Large intestine (tissue), 12 donors: ENCODE measurements around the gene CCS. TPM values are rescaled to one million over a fixed set of nuclear protein-coding genes. Genes with fewer than 3 reads are reported as not detected.
"Not testable (repeated sequence)": the region's sequence is repeated elsewhere in the genome, so short reads cannot be mapped to it uniquely, and the experiment has no call there.

Experiments
- DNase-seq, 2 donors: peaks; one replicate each; pipeline versions ENCODE4 v3.0.0 to v3.0.0-alpha.2; 2013
- H3K27ac ChIP-seq: one replicate; pipeline ENCODE4 v1.5.1; 2013; ENCODE audit warnings: low read length
- H3K27me3 ChIP-seq: 2 replicates; pipeline ENCODE4 v1.6.1; 2013; ENCODE audit warnings: low read length; ENCODE audit not compliant: control insufficient read depth, insufficient read depth
- H3K36me3 ChIP-seq: 2 replicates; pipeline ENCODE4 v1.6.1; 2013; ENCODE audit warnings: low read length; ENCODE audit not compliant: control insufficient read depth, insufficient read depth
- H3K4me1 ChIP-seq: one replicate; pipeline ENCODE4 v1.6.1; 2013; ENCODE audit warnings: low read length; ENCODE audit not compliant: control insufficient read depth, insufficient read depth
- H3K4me3 ChIP-seq: one replicate; pipeline ENCODE4 v1.5.1; 2013; ENCODE audit warnings: low read length
- H3K9me3 ChIP-seq: one replicate; pipeline ENCODE4 v1.6.1; 2013; ENCODE audit warnings: mild to moderate bottlenecking, low read depth, low read length, moderate library complexity; ENCODE audit not compliant: control insufficient read depth
- WGBS: methylation state at CpG from one replicate; pipeline ENCODE4 v1.1.5; 2013; ENCODE audit warnings: low lambda C conversion rate; ENCODE audit not compliant: insufficient coverage; 5-methylcytosine and 5-hydroxymethylcytosine counted together
- long read RNA-seq, 11 donors: transcript quantifications; one replicate each; lab custom pipeline, GENCODE V29; 2026
- polyA plus RNA-seq: library from polyadenylated mRNA; unstranded; fragments of 120-200 nt; gene quantifications from one replicate; pipeline ENCODE4 v1.2.1, GENCODE V29; 2013

Gene CCS
- 55.8 TPM for polyA plus RNA-seq
- long read RNA-seq, donor 1, transcript CCS-208 (8 exons, 1,430 nt) = major isoform, 6 of 13 reads
- long read RNA-seq, donor 1, partial matches to known transcripts = 0 of 13 reads
- long read RNA-seq, donor 1, other reads (novel, unspliced or antisense) = 0 of 13 reads
- long read RNA-seq, donor 2, transcript CCS-208 (8 exons, 1,430 nt) = major isoform, 17 of 31 reads
- long read RNA-seq, donor 2, partial matches to known transcripts = 6 of 31 reads
- long read RNA-seq, donor 2, other reads (novel, unspliced or antisense) = 0 of 31 reads
- long read RNA-seq, donor 3 = 0 reads
- long read RNA-seq, donor 4, partial matches to known transcripts = 0 of 2 reads
- long read RNA-seq, donor 4, other reads (novel, unspliced or antisense) = 0 of 2 reads
- long read RNA-seq, donor 5, transcript CCS-208 (8 exons, 1,430 nt) = major isoform, 5 of 8 reads
- long read RNA-seq, donor 5, partial matches to known transcripts = 0 of 8 reads
- long read RNA-seq, donor 5, other reads (novel, unspliced or antisense) = 0 of 8 reads
- long read RNA-seq, donor 6, transcript CCS-204 (3 exons, 872 nt) = minor isoform, 5 of 18 reads
- long read RNA-seq, donor 6, transcript CCS-208 (8 exons, 1,430 nt) = major isoform, 10 of 18 reads
- long read RNA-seq, donor 6, partial matches to known transcripts = 0 of 18 reads
- long read RNA-seq, donor 6, other reads (novel, unspliced or antisense) = 0 of 18 reads
- long read RNA-seq, donor 7, transcript CCS-208 (8 exons, 1,430 nt) = major isoform, 8 of 14 reads
- long read RNA-seq, donor 7, partial matches to known transcripts = 0 of 14 reads
- long read RNA-seq, donor 7, other reads (novel, unspliced or antisense) = 0 of 14 reads
- long read RNA-seq, donor 8, transcript CCS-208 (8 exons, 1,430 nt) = major isoform, 20 of 36 reads
- long read RNA-seq, donor 8, partial matches to known transcripts = 12 of 36 reads
- long read RNA-seq, donor 8, other reads (novel, unspliced or antisense) = 0 of 36 reads
- long read RNA-seq, donor 9, transcript CCS-208 (8 exons, 1,430 nt) = major isoform, 13 of 19 reads
- long read RNA-seq, donor 9, partial matches to known transcripts = 0 of 19 reads
- long read RNA-seq, donor 9, other reads (novel, unspliced or antisense) = 0 of 19 reads
- long read RNA-seq, donor 10, transcript CCS-205 (7 exons, 1,196 nt) = minor isoform, 7 of 27 reads
- long read RNA-seq, donor 10, transcript CCS-208 (8 exons, 1,430 nt) = major isoform, 19 of 27 reads
- long read RNA-seq, donor 10, partial matches to known transcripts = 0 of 27 reads
- long read RNA-seq, donor 10, other reads (novel, unspliced or antisense) = 0 of 27 reads
- long read RNA-seq, donor 11, transcript CCS-208 (8 exons, 1,430 nt) = major isoform, 10 of 13 reads
- long read RNA-seq, donor 11, partial matches to known transcripts = 0 of 13 reads
- long read RNA-seq, donor 11, other reads (novel, unspliced or antisense) = 0 of 13 reads

DNA sequence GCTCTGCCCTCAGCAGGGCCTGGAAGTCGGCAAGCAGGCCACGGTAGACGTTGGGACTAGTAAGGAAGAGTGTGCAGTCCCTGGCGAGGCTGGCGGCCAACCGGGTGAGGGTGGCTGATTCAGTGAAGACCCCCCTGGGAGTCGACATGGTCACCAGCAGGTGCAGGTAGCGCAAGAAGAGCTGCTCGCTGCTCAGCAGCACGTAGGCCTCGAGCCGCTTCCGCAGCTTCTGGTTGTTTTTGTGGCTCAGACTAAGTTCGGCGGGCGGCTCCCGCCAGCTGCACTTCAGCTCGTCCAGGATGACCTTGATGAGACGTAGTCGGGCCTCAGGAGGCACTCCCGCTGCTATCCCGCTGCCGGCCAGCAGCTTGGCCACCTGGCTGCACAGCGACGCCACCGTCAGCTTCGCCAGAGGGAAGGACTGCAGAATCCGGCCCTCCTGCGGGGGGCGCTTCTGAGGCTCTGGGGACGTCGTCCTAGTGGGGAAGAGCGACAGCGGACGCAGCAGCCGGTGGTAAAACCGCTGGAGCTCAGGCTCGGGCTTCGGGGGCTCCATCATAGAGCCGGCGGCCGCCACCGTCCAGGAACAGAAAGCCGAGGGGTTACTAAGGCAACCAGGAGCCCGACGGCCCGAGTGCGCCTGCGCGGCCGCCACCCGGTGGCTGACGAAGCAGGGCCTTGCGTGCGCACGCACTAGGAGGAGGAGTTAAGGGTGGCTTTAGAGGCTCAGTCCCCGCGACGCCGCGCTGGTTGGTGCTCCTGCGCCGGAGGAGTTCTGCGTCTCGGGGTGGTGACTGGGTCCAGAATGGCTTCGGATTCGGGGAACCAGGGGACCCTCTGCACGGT, at the start of gene CCS, which contains the start of gene CCDC87:
Gene CCS, plus strand, starts transcription at position 729 of the 846 bp plus-strand sequence. Its CDS starts 77 bp downstream, at position 806.
Gene CCDC87, minus strand, starts transcription at position 607 of the 846 bp plus-strand sequence. Its CDS starts 48 bp downstream, at position 559.
- H3K9me3 ChIP-seq = peaks cover 11% of the 10 kb centered on the region
- WGBS = no CpG with 5 or more reads among the region's 68 CpGs
- no peaks in the 10 kb centered on the region for H3K27me3 ChIP-seq
- H3K4me1 ChIP-seq = peaks cover 8% of the 10 kb centered on the region
- H3K27ac ChIP-seq = peak within 1 kb of the TSS; percentile 60
- DNase-seq = peak; percentile 96 to 98
- H3K4me3 ChIP-seq = peak within 1 kb of the TSS; percentile 75
- no peaks in the 10 kb centered on the region for H3K36me3 ChIP-seq

DNA sequence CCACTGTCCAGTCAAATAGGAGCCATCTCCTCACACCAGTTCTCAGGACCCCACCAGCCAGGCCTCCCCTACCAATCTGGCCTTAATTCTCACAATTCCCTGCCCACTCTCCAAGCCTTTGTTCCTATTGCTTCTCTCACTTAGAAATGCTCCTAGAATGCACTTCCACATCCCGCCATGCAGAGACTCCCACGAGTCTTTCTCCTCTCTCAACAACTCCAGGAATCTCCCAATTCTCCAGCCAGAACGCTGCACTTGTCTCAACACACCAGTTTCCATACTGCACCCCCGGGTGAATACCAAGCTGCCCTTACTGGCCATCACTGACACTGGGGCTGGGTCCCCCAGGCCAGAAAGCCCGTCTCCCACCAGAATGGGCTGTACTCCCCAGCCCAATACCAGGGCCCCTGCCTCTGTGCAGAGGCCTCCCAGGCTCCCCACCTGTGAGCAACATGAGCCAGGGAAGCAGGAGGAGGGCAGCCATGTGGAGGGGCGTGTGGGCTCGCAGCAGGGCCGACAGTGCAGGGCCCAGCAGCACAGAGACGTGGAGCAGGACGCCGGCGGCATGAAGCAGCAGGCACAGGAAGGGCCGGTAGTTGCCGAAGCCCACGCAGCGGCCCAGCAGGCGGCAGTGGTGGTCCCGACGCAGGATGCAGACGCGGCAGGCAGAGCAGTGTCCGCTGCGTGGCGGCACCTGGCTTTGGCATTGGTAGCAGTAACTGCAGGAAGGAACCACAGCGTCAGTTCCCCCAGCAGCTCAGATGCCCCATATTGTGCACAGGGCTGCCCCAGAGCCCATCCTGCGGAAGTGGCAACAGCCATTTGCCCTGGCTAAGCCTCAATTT, 49.5 kb upstream of the CCS start:
- H3K36me3 ChIP-seq = peaks cover 24% of the 10 kb centered on the region
- no peak overlapping the region for H3K4me3 ChIP-seq

DNA sequence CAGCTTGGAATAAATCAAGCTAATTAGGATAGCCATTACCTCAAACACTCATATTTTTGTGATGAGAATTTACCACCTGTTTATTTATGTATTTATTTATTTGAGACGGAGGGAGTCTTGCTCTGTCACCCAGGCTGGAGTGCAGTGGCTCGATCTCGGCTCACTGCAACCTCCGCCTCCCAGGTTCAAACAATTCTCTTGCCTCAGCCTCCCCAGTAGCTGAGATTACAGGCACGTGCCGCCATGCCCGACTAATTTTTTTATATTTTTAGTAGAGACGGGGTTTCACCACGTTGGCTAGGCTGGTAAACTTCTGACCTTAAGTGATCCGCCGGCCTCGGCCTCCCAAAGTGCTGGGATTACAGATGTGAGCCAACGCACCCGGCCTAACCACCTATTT, 48.0 kb upstream of the CCS start:
- H3K4me1 ChIP-seq = peaks cover 28% of the 10 kb centered on the region

More for the DNA sequence above, 49.5 kb upstream of the CCS start:
- WGBS = 65% methylated on average over 2 of the region's 26 CpGs
- DNase-seq = peak; percentile 48 to 49
- Histone ChIP-seq H3K27me3 (peaks cover 8% of the 10 kb centered on the region), H3K4me1 (peaks cover 28% of the 10 kb centered on the region), H3K9me3 (no peaks in the 10 kb centered on the region), H3K27ac (no peak overlapping the region)

GRCh38 chr11:66545701-66546367, 47.2 kb upstream of the CCS start, which contains the start of gene ZDHHC24:
Gene ZDHHC24, minus strand, starts transcription at chr11:66546048. Its CDS starts 45 bp downstream, at chr11:66546003.
- Histone ChIP-seq H3K4me1 (peaks cover 28% of the 10 kb centered on the region), H3K4me3 (peak within 1 kb of the TSS; percentile 66), H3K27ac (no peak within 1 kb of the TSS), H3K36me3 (peaks cover 13% of the 10 kb centered on the region), H3K9me3 (no peaks in the 10 kb centered on the region), H3K27me3 (peaks cover 8% of the 10 kb centered on the region)
- WGBS = no CpG with 5 or more reads among the region's 71 CpGs
- peak; percentile 93 to 96 for DNase-seq

More for the DNA sequence above, 48.0 kb upstream of the CCS start:
- not testable (repeated sequence) for DNase-seq, H3K27ac ChIP-seq, H3K27me3 ChIP-seq, H3K9me3 ChIP-seq
- Histone ChIP-seq H3K36me3 (peaks cover 15% of the 10 kb centered on the region), H3K4me3 (peak overlapping the region; percentile 66)
- 50% methylated on average over 1 of the region's 14 CpGs for WGBS

DNA sequence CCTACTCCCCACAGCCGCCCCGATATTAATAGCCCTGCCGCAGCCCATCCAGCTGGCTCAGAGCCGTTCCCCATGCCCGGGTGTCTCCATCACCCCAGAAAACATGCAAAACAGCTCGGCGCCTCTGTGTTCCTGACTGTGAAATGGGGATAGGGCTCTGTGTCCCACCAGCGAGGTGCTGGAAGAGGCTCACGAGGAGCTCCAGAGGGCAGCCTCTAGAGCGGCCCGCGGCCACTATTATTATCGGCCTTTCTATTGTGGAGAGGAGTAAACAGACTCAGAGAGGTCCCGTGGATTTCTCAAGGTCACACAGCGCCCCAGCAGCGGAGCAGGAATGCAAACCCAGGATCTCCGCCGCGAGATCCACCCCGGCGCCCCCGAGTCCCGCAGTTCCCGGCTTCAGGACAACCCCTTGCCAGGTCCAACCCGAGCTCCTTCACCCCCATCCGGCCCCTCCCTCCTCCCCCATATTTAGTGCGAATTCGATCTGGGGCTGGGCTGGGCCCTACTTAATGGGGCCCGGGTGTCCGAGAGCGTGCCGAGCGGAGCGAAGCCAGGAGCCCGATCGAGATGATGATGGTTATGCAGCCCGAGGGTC, 46.5 kb upstream of the CCS start, which contains the start of gene ACTN3:
Gene ACTN3, plus strand, starts transcription at position 536 of the 598 bp plus-strand sequence. Its CDS starts 35 bp downstream, at position 571.
- no peak for DNase-seq
- no peak within 1 kb of the TSS for H3K27ac ChIP-seq
- H3K27me3 ChIP-seq = peaks cover 8% of the 10 kb centered on the region
- peaks cover 28% of the 10 kb centered on the region for H3K4me1 ChIP-seq
- H3K9me3 ChIP-seq = no peaks in the 10 kb centered on the region
- peaks cover 12% of the 10 kb centered on the region for H3K36me3 ChIP-seq
- H3K4me3 ChIP-seq = peak within 1 kb of the TSS; percentile 66
- WGBS = no CpG with 5 or more reads among the region's 37 CpGs

DNA sequence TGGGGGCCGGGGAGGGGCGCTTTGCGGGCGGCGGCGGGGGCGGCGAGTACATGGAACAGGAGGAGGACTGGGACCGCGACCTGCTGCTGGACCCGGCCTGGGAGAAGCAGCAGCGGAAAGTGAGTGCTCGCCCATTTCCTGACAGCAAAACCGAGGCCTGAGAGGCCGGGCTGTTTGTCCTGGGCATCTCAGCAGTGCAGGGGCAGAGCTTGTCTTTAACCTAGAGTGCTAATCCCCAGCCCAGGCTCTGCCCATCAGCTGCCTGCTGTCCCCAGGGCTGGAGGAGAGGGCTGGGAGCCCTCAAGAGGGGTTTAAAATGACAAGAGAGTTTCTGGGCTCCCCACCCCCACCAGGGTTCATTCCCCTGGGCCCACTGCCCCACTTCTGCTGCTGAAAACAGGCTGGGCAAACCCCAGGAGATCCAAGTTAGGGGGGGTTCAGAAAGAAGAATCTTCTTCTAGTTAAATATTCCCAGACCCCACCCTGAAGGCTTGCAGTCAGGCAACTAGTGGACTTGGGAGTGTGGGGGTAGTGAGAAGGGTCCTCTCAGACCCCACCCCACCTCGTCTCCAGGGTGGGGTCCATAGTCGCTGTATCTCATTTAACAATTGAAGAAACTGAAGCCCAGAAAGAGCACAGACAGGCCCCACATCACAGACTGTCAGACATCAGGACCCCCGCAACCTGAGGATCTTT, 45.9 kb upstream of the CCS start:
- Histone ChIP-seq H3K4me3 (no peak overlapping the region), H3K27ac (no peak overlapping the region)
- DNase-seq = no peak

DNA sequence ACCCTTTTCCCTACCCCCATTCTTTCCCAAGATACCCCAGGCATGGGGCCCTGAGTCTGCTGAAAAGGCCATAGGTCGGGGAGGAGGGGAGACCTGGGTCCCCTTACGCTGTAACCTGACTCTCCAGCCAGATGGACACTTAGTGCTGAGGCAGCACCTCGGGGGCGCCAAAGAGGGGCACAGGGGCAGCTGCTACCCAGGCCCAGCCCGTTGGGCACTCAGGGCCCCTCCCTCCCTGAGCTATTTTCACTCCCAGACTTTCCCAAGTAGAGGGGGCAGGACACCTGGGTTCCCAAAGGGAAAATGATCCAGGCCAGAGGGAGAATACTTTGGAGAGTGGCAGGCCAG, 45.3 kb upstream of the CCS start:
- H3K27me3 ChIP-seq = peaks cover 8% of the 10 kb centered on the region
- no CpG with 5 or more reads among the region's 5 CpGs for WGBS
- DNase-seq = peak in 1 of 2 donors; percentile 29
- peaks cover 28% of the 10 kb centered on the region for H3K4me1 ChIP-seq
- H3K36me3 ChIP-seq = peaks cover under 1% of the 10 kb centered on the region
- no peaks in the 10 kb centered on the region for H3K9me3 ChIP-seq
- H3K27ac ChIP-seq = no peak overlapping the region
- no peak overlapping the region for H3K4me3 ChIP-seq

More for the DNA sequence above, 45.9 kb upstream of the CCS start:
- Histone ChIP-seq H3K36me3 (peaks cover 5% of the 10 kb centered on the region), H3K4me1 (peaks cover 28% of the 10 kb centered on the region), H3K27me3 (peaks cover 8% of the 10 kb centered on the region), H3K9me3 (no peaks in the 10 kb centered on the region)
- no CpG with 5 or more reads among the region's 18 CpGs for WGBS
